Measurements from ENCODE around the gene RAMACL.

DNA sequence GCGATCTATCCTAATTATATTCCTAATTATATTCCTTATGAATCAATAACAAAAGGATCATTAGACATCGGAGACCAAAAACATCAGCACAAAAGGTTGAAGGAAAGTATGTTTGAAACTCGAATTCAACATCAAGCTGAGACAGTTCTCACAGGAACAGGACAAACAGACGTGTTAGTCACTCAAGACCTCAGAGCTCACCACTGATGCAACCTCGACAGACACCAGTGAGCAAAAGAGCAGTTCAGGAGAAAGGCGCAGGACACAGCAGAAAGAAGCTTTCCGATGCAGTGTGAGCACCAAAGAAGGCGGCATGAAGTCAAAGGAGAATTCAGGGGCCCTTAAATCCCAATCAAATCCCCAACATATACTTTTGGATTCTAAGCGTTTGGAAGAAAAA lies 6.3 kb upstream of the RAMACL start:
- TF ChIP-seq, protein P1, sequence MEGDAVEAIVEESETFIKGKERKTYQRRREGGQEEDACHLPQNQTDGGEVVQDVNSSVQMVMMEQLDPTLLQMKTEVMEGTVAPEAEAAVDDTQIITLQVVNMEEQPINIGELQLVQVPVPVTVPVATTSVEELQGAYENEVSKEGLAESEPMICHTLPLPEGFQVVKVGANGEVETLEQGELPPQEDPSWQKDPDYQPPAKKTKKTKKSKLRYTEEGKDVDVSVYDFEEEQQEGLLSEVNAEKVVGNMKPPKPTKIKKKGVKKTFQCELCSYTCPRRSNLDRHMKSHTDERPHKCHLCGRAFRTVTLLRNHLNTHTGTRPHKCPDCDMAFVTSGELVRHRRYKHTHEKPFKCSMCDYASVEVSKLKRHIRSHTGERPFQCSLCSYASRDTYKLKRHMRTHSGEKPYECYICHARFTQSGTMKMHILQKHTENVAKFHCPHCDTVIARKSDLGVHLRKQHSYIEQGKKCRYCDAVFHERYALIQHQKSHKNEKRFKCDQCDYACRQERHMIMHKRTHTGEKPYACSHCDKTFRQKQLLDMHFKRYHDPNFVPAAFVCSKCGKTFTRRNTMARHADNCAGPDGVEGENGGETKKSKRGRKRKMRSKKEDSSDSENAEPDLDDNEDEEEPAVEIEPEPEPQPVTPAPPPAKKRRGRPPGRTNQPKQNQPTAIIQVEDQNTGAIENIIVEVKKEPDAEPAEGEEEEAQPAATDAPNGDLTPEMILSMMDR (IDR thresholded peaks at IDR 0.05 in 8 of 11, conservative IDR thresholded peaks at IDR 0.05 in 3 of 11), result no peak
- TF ChIP-seq POLR2A (IDR thresholded peaks at IDR 0.05), result no peak
